Iris pigment epithelial cell (primary cell): ENCODE data around the gene EIF5.

Experiments used
- DNase-seq: peaks from one replicate; pipeline ENCODE4 v3.0.0-alpha.2; 2011; ENCODE audit warnings: low read depth

The EIF5 gene

DNA sequence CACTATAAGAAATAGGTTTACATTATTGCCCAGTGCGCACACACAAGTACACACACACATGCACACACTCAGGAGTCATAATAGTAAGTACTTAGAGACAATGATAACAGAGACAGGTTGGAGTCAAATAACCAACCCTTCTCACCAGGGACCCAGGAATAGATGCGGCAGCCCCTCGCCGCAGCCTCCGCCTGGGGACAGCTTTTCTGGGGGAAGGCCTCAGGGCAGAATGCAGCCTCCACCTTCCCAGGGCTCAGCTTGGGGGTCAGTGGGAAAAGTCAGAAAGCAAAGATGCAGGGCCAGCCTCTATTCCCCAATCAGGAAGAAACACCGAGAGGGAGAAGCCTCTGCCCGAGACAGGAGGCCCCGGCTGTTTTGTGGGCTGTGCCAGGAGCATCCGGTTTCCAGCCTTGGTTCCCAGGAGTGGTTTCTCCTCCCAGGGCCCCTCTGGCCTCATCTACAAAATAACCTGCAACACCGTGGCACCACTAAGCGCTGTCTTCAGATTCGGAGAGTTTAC, 23.4 kb upstream of the EIF5 start:
- DNase-seq: no peak

DNA sequence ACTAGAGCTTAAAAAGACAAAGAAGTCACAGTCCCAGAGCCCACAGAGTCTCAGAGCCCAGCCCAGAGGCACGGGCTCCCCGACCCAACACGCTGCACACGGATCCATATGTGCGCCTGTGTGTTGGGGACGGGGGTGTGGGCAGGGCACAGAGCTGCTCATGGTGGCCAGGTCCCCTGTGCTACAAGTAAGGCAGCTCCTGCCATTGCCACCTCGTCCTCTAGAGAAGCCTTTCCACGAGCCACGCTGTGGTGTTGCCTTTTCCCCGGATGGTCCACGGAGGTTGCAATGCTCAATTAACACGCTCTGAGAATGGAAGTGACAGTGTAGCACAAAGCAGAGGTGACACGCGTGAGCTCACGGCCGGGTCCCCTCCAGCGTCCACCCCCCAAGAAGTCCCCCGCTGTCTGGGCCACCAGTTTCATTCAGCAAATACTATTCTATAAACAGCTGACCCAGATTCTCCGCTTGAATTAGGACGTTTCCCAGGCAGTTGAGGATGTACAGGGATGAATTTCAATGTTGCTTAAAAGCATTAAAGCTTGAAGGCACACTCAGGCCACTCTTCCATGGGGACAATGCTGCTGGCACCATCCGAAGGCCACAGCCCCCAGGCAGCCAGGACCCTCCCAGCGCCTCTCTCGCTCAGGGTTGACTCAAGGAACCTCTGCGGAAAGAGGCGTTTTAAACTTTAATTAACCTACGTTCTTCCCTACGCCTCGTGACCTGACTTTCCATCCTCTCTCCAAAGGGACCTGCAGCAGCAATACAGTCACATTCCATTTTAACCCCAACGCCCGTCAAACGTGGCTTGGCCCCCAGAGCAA, 22.7 kb upstream of the EIF5 start:
- no peak for DNase-seq

DNA sequence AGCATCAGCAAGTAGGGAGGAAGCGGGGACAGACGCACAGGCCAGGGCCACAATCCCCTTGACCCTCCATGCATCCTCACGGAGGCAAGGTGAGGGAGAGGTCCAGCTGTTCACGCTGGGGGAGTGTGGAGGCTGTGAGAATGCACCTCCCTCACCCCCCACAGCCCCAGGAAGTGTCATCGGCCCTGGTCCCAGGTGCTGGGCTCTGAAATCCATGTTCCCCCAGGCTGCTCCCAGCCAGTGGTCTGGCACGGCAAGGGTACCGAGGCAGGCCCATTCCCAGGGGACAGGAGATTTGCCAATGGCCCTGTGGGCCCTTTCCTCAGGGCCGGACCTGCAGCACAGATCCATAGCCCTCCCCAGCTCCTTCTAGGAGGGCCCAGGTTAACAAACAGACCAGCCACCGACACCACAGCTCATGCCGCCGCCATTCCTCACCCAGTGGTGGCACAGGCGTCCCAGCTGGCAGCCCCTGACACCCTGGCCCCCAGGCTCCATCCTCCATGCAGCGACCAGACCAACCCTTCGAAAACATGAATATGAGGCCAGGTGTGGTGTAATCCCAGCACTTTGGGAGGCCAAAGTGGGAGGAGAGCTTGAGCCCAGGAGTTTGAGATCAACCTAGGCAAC, 21.9 kb upstream of the EIF5 start:
- no peak for DNase-seq

DNA sequence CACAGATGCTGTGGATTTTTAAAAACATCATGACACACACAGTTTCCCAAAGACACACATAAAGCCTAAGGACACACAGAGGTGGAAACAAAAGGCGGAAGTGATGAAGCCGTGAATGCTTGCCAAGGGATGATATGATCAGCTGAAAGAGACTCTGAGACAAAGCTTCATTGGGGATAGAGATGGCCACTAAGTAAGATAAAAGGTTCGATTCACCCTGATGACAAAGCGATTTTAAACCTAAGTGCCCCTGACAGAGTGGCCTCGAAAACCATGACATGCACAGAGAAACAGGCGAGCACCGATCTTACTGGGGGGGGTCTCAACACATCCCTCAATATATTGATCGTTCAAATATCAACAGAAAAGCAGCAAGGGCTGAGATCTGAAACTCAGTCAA, 20.3 kb upstream of the EIF5 start:
- DNase-seq: no peak

DNA sequence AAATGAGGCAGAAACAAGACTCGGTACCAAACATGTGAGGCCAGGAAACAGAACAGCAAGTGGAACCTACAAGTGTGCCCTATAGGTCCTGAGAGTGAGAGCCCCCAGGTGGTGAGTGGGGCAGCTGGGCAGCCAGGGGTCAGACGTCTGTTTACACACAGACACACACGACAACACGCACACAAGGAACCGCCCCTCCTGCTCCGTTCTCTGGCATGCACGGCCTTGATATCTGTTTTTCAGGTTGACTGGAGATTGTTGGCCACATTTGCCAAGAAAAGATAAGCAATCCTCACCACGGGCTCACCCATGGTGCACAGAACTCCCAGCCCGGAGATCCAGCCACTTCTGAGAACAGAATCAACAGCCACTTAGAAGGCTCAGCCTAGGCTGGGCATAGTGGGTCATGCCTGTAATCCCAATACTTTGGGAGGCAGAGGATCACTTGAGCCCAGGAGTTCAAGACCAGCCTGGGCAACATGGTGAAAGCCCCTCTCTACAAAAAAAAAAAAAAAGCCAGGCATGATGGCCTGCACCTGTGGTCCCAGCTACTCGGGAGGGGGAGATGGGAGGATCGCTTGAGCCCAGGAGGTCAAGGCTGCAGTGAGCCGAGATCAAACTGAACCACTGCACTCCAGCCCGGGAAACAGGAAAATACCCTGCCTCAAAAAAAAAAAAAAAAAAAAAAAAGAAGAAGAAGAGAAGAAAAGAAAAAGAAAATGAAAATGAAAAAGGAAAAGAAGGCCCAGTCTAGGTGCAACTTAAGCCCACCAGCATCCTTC, 19.4 kb upstream of the EIF5 start:
- no peak for DNase-seq

DNA sequence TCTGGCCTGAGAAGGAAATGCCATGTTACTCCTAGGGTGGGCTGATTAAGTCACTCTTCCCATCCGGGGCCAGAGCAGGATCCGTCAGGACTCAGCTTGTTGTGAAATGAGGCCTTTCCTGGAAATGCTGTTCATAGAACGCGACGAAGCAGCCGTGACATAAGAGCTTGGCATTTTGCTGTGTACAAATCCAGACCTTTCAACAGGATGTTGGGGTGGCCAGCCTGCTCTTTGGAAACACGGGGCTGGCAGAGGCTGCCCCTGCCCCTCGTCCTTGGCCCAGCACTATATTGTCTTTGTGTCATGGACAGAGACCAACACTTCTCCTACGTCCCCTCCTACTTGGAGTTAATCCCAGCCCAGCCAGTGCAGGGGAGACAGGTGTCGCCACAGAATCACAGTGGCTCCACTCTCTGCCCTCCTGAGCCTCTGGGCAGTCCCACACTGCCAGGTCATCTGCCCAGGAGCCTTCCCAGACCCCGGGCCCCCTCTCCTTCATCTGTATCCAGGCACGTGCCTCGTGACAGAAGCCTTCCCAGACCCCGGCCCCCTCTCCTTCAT, 18.6 kb upstream of the EIF5 start:
- DNase-seq: peak; percentile 77

DNA sequence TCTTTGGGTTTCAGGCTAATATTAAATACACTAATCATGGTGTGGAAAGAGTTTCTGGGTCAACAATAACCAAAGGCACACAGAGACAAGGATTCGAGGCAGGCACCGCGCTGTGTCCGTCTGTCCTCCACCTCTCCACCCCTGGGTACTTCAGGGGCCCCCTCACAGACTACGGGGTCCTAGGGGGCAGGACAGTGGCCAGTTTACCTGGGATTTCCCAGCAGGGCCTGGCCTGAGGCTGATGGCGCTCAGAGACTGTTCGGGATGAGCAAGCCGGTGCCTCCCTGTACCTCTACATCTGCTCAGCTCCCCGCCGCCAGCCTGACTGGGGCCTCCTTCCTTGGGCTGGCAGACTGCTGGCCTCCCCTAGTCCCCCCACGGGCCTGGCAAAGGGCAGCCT, 18.1 kb upstream of the EIF5 start:
- DNase-seq: no peak

DNA sequence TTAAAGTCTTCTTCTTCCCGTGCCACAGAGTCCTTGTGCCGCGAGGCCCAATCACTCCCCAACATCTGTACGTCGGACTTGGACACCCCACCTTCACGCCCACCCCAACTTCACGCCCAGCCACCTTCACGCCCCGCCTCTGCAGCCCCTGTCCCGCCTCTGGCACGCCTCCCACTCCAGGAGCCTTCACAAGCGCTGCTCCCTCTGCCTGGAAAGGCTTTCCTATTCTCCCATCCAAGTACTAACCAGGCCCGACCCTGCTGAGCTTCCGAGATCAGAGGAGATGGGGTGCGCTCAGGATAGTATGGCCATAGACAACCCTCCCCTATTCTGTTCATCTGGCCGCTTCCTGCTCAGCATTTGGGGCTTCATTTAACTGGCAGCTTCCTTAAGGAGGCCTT, 17.3 kb upstream of the EIF5 start:
- no peak for DNase-seq

DNA sequence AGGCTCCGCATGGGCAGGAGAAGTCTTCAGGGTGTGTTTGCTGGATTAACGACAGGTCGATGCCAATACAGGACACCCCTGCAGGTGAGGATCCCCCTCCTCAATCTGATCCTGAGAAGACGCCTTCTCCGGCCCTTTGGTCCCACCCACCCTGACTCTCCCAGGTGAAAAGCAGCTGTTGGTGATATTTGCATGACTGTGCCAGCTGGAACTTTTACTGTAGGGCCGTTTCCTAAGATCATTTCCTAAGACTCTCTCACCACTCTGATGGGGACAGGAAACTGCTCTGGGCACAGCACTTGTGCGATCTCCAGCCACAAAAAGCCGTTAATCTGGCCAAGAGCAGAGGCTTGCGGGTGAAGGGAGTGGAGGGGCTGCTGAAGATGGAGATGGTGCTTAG, 16.8 kb upstream of the EIF5 start:
- DNase-seq: no peak

DNA sequence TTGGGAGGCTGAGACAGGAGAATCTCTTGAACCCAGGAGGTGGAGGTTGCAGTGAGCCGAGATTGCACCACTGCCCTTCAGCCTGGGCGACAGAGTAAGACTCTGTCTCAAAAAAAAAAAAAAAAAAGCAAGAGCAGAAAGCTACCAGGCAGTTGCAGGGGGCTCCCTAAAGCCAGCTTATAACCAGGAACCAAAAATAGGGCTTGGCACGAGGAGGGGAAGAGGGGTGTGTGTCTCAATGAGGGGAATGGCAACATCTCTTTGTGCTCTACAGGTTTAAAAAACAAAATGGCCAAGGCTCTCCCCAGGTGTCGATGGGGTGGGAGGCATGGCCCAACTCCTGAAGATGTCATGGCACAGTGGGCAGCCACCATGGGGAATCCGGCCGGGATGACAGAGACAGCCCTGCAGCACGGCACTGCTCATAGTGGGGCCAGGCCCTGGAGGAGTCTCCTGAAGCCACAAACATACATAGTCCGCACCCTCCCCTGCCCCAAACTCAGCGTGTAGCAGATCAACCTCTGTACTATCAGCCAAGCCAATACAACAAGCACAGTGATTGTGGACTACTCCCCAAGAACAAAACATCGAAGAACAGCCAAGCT, 16.0 kb upstream of the EIF5 start:
- DNase-seq: no peak

DNA sequence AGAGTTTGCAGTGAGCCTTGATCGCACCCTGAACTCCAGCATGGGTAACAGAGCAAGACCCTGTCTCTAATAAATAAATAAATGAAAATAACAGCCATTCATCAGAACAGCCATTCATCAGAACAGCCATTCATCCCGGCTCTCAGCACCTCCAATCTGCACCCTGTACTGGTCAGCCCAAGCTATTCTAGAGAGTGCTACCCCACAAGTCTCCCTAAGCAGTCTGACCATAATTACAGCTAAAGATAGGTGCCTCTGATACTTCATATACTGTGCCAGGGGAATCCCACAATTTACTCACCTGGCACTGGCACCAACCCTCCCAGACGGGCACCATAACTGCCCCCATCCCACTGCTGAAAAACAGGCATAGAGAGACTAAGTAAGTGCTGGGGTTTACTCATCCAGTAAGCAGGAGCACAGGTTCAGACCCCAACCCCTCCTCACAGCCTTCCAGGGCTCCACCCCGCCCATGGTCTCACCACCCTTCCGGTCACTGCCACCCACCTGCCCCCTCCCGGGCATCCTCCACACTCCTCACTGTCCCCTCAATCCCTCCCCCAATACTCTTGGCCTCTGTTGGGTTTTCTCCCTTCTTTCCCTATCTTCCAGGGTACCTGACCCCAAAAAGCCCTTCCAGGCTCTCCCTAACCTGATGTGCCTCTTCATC, 15.2 kb upstream of the EIF5 start:
- DNase-seq: no peak

DNA sequence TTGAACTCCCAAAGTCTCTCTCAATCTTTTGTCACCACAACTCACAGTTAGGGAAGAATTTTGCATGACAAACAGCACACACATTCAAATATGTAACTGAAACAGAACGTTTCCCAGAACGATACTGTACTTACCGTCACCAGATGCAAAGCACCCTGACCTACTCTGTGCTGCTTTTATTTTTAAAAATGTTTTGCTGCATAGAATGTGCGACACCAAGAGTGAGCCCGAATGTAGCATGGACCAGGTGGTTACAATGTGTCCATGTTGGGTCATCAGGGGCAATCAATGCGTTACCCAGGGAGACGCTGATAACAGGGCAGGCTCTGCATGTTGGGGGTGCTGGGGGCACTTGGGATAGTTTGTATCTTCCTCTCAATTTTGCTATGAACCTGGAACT, 14.6 kb upstream of the EIF5 start:
- no peak for DNase-seq

DNA sequence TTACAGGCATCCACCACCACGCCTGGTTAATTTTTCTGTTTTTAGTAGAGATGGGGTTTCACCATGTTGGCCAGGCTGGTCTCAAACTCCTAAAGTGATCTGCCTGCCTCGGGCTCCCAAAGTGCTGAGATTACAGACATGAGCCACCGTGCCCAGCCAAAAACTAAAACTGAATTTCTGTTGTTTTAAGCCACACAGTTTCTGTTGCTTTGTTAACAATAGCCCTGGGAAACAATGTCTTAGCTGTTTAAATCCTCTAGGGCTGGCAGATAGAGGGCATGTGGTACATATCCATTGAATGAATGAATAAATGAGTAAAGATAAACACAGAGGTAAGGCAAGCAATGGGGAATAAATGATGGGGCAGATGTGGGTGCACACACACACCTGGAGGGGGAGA, 8.0 kb upstream of the EIF5 start:
- DNase-seq: no peak

DNA sequence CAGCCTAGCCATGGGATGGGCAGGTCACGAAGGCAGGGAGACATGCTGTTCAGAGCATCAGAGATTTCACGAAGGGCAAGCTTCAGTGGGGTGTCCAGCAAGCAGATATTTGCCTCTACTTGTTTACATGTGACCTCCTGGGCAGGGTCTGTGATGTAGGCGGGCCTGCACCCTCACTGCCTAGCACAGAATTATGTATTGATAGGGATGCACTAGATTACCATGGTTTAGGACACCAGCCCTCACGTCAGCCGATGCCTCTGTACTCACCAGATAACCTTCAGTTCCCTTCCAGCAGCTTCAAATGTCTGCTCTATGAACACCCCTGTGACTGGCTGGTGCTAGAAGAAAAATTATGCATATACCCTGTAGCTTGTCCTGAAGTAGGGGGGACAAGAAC, 5.1 kb upstream of the EIF5 start:
- DNase-seq: no peak

DNA sequence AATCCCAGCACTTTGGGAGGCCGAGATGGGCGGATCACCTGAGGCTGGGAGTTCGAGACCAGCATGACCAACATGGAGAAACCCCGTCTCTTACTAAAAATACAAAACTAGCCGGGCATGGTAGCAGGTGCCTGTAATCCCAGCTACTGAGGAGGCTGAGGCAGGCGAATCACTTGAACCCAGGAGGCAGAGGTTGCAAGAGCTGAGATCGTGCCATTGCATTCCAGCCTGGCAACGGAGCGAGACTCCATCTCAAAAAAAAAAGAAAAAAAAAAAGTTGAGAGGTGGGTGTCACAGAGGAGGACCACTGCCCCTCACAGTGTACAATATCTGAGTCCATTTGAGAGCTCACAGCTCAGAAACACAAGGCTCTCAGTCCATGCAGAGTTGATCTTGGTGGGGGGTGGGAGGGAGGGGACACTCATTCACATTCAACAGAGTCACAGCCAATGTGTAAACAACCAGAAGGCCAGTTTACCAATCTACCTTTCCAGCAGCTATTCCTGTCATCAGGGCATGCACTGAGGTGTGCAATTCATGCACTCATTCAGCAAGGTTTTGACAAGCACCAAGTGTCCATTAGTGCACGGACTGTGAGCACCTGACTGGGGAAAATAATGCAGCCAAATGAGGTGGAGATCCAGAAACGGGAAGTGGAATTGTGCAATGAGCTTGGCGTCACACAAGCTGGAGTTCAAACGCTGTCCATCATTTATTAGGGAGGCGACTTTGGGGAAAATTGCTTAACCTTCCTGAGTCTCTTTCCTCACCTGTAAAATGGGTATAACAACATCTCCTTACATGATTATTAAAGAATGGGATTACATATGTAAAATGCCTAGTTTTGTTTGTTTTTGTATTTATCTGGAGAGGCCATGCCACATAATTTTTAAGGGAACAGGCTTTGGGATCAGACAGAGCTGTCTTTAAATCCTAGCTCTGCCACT, 4.4 kb upstream of the EIF5 start:
- peak; percentile 76 for DNase-seq

DNA sequence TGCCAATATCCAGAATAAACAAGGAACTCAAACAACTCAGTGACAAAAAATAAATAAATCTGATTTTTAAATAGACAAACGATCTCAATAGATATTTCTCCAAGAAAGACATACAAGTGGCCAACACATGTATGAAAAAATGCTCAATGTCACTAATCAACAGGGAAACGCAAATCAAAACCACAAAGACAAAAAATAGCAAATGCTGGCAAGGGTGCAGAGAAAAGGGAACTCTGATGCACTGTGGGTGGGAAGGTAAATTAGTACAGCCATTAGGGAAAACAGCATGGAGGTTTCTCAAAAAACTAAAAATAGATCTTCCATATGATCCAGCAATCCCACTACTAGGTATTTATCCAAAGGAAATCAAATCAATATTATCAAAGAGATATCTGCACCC, 3.5 kb upstream of the EIF5 start:
- no peak for DNase-seq

DNA sequence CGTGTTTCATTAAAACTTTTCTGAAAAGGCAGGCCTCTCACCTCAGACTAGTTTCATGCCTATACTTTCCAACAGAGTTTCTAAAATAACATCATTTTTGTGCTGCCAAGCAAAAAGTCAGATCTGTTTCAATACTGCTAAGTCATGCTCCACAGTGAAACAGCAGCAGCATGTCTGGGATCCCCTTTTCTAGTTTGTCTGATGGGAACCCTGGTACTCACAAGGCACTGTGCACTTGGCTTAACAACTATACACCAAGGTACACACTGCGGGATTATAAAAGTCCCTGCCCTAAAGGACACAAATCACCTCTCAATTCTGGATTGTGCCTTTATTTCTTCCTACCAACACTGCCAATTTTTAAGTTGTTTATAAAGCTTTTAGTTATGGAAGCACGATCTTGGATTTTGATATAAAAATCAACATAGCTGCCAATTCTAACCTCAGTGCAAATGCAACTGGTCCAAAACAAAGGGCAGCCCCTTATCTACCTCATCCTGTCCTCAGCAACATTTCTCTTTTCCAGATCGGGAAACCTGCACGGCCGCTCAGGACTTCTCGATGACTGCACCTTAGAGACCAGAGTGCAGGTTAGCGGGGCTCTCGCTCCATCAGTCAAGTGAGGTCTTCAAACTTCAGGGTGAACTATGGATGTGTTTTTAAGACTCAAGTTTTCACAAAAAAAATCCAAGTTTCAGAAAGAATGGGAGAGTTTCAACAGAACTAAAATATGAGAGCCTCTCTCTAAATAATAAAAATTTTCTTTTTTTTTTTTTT, 1.7 kb upstream of the EIF5 start:
- DNase-seq: no peak

DNA sequence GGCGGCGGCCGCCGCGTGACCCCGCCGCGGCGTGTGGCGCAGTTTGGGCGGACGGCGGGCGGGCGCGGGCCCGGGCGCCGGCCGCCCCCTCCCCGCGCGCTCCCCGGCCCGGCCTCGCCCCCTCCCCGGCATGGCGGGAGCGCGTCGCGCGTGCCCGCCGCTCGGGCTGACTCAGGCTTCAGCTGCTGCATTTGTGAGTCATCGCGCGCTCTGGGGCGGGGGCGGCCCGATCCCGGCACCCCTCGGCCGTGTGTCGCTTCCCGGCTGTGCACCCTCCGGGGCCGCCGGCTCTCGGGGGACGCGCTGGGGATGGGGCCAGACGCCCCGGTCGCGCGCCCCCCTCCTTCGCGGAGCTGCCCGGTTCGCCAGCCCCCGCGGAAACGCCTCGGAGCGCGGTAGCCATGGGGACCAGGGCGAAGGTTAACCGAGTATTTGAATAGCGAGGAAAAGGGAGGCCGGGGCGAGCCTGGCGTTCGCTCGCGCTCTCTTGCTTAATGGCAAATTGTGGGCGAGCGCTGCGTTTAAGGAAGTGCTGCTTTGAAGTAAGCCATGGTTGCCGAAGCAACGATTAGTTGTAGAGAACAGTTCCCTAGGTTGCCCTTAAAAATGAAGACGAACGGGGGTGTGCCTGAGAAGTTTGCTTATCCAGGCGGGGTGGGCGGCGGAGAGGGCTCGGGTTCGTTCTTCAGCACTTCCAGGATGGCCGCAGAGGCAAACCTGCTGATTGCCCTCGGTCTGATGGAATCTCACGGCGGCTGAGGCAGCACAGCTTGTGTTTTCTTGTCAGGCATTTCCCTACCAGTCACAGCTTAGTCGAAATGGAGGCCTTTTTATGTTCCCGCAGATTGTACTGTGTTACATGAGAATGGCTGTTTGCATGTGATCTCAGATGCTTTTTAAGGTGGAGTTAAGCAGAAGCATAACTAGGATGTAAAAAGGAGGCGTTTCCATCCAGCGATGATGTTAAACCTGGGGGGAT, 896 bp downstream of the EIF5 start:
- DNase-seq: peak; percentile 76
